HEK293 (cell line): ENCODE data around the gene THBS3.

Experiments used
- CTCF ChIP-seq: fragments of 450-650 bp; formaldehyde crosslinking; IDR thresholded peaks from 2 replicates; pipeline ENCODE4 v1.5.1; 2016; ENCODE audit warnings: missing biosample characterization, missing genetic modification characterization
- GLI4 ChIP-seq: fragments of 450-650 bp; formaldehyde crosslinking; IDR thresholded peaks from 2 replicates; pipeline ENCODE4 v1.5.1; 2016; ENCODE audit warnings: missing biosample characterization, missing genetic modification characterization
- KLF7 ChIP-seq: fragments of 450-650 bp; formaldehyde crosslinking; IDR thresholded peaks from 2 replicates; pipeline ENCODE4 v1.5.1; 2016; ENCODE audit warnings: missing biosample characterization, missing genetic modification characterization, borderline replicate concordance
- KLF9 ChIP-seq: fragments of 450-650 bp; formaldehyde crosslinking; IDR thresholded peaks from 2 replicates; pipeline ENCODE4 v1.5.1; 2016; ENCODE audit warnings: missing biosample characterization, missing genetic modification characterization, low read depth
- PBX3 ChIP-seq: sonication (generic); formaldehyde crosslinking; IDR thresholded peaks from 2 replicates; pipeline ENCODE4 v1.8.1; 2022; ENCODE audit warnings: mild to moderate bottlenecking, moderate library complexity, missing genetic modification reagents
- REST ChIP-seq: fragments of 450-650 bp; formaldehyde crosslinking; IDR thresholded peaks from 2 replicates; pipeline ENCODE4 v1.5.1; 2016; ENCODE audit warnings: missing biosample characterization, missing genetic modification characterization
- SP2 ChIP-seq: fragments of 450-650 bp; formaldehyde crosslinking; IDR thresholded peaks from 2 replicates; pipeline ENCODE4 v1.5.1; 2016; ENCODE audit warnings: missing biosample characterization, missing genetic modification characterization
- TCF7L2 ChIP-seq: IDR thresholded peaks from 2 replicates; pipeline ENCODE4 v1.6.1; 2011; ENCODE audit warnings: low read depth, mild to moderate bottlenecking, inconsistent platforms, low read length, moderate library complexity, borderline replicate concordance
- ZNF513 ChIP-seq: fragments of 450-650 bp; IDR thresholded peaks from 2 replicates; pipeline ENCODE4 v1.5.1; 2018; ENCODE audit warnings: missing biosample characterization, missing genetic modification characterization
- ZNF521 ChIP-seq: fragments of 450-650 bp; formaldehyde crosslinking; IDR thresholded peaks from 2 replicates; pipeline ENCODE4 v1.5.1; 2017; ENCODE audit warnings: missing biosample characterization, mild to moderate bottlenecking, missing genetic modification characterization
- ZNF626 ChIP-seq: fragments of 450-650 bp; sonication (Bioruptor Pico); formaldehyde crosslinking; IDR thresholded peaks from 2 replicates; pipeline ENCODE4 v1.5.1; 2018; ENCODE audit warnings: missing biosample characterization, missing genetic modification characterization, inconsistent platforms
- ZNF660 ChIP-seq: fragments of 450-650 bp; IDR thresholded peaks from 2 replicates; pipeline ENCODE4 v1.5.1; 2018; ENCODE audit warnings: missing biosample characterization, mild to moderate bottlenecking, missing genetic modification characterization
- ZSCAN30 ChIP-seq: fragments of 450-650 bp; IDR thresholded peaks from 2 replicates; pipeline ENCODE4 v1.5.1; 2018; ENCODE audit warnings: missing biosample characterization, mild to moderate bottlenecking, missing genetic modification characterization, moderate library complexity

GRCh38 chr1:155205969-155206593, 1.6 kb downstream of the THBS3 start:
- TF ChIP-seq KLF9 (no peak), CTCF (no peak), ZNF626 (tag by site-specific recombination) (no peak), SP2 (tag by site-specific recombination) (no peak), TCF7L2 (no peak), REST (no peak), ZNF521 (tag by site-specific recombination) (no peak), ZNF660 (tag by site-specific recombination) (no peak), KLF7 (no peak), PBX3 (CRISPR knock-in tag) (no peak), GLI4 (tag by site-specific recombination) (no peak), ZSCAN30 (tag by site-specific recombination) (no peak), ZNF513 (no peak)
